C4-2B (cell line): ENCODE measurements around the gene ANXA9.
A peak's percentile ranks its signal among the peaks of the same experiment; 100 is the strongest.

Source experiments
- H3K27ac ChIP-seq: fragments of 450-650 bp; 2 replicates; pipeline ENCODE4 v1.5.1; 2017
- ZFX ChIP-seq: fragments of 450-650 bp; IDR thresholded peaks from 2 replicates; pipeline ENCODE4 v1.6.1; 2017
- TF ChIP-seq, protein P1 (sequence below): fragments of 450-650 bp; conservative IDR thresholded peaks from 2 replicates; pipeline ENCODE4 v1.5.1; 2017; ENCODE audit warnings: mild to moderate bottlenecking

The ANXA9 gene, protein sequence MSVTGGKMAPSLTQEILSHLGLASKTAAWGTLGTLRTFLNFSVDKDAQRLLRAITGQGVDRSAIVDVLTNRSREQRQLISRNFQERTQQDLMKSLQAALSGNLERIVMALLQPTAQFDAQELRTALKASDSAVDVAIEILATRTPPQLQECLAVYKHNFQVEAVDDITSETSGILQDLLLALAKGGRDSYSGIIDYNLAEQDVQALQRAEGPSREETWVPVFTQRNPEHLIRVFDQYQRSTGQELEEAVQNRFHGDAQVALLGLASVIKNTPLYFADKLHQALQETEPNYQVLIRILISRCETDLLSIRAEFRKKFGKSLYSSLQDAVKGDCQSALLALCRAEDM

DNA sequence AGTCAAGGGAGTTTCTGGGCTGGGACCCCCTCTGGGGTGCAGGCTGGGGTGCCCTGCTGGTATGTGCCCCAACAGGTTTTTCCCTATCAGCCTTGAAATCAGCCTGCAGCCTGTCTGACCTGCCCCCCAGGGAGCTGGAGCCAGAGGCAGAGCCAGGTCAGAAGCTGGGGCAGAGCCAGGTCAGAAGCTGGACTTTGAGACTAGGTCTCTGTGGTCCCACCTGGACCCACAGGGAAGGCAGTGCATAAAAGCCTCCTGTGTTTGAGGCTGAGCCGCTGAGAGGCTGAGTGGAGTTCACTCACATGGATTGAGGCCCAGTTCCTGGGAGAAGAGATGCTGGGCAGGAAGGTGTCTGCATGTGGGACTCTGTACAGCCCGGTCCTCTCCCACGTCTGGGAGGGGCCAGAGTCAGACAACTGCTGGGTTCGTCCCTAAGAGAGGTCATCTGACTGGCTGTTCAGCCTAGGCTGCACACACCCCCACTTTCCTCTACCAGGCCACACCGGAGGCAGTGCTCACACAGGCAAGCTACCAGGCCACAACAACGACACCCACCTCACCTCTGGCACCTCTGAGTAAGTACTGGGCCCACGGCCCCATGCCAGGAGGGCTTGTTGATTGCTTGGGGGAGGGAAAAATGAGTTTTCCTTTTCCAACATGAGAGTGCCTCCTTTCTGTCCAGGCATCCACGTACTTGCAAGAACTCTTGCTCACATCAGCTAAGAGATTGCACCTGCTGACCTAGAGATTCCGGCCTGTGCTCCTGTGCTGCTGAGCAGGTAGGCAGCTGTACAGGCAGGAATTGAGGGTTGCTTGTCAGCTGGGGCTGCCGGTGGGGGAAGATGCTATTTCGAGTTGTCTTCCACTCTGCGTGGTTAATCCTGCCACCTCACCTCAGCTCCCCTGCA is at the start of gene ANXA9:
ANXA9 (plus strand) TSS at position 488 of the 908 bp plus-strand sequence. CDS start 814 bp downstream, outside the sequence.
- TF ChIP-seq, protein P1, sequence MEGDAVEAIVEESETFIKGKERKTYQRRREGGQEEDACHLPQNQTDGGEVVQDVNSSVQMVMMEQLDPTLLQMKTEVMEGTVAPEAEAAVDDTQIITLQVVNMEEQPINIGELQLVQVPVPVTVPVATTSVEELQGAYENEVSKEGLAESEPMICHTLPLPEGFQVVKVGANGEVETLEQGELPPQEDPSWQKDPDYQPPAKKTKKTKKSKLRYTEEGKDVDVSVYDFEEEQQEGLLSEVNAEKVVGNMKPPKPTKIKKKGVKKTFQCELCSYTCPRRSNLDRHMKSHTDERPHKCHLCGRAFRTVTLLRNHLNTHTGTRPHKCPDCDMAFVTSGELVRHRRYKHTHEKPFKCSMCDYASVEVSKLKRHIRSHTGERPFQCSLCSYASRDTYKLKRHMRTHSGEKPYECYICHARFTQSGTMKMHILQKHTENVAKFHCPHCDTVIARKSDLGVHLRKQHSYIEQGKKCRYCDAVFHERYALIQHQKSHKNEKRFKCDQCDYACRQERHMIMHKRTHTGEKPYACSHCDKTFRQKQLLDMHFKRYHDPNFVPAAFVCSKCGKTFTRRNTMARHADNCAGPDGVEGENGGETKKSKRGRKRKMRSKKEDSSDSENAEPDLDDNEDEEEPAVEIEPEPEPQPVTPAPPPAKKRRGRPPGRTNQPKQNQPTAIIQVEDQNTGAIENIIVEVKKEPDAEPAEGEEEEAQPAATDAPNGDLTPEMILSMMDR, result no peak
- peak; percentile 50; the same call in 1 of the 2 replicates for TF ChIP-seq ZFX
- H3K27ac ChIP-seq, result peak within 1 kb of the TSS; percentile 44

DNA sequence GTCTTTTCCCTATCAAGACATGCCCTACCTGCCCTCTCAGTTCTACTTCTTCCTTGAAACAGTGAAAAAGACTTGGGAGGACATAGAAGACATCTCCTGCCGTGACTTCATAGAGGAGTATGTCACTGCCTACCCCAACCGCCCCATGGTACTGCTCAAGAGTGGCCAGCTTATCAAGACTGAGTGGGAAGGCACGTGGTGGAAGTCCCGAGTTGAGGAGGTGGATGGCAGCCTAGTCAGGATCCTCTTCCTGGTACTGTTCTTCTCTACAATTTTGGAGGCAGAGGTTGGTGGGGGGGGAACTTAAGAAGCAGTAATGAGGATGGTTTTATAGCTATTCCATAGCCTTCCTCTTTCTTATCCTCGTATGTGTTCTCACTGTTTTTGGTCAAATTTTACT is 37.2 kb upstream of the ANXA9 start:
- H3K27ac ChIP-seq, result no peak overlapping the region
- TF ChIP-seq ZFX, result no peak
- TF ChIP-seq, protein P1, result no peak

DNA sequence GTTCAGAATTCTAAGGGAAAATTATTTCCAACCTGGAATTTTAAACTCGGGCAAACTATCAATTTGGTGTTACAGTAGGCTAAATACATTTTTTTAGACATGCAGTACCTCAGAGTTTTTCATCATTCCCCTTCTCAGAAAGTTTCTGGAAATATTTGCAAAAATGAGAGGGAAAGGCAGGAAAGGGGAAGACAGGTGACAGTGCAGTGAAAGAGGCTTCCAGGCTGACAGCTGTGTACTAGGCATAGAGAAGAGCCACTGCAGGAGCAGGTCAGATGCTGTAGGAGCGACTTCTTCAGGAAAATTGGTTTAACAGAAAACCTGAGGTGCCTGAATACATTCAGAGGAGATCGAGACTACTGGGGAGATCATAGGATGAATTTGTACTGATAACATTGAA is 27.4 kb upstream of the ANXA9 start:
- H3K27ac ChIP-seq, result no peak overlapping the region; the same call in 1 of the 2 replicates
- TF ChIP-seq, protein P1, result no peak
- no peak for TF ChIP-seq ZFX

DNA sequence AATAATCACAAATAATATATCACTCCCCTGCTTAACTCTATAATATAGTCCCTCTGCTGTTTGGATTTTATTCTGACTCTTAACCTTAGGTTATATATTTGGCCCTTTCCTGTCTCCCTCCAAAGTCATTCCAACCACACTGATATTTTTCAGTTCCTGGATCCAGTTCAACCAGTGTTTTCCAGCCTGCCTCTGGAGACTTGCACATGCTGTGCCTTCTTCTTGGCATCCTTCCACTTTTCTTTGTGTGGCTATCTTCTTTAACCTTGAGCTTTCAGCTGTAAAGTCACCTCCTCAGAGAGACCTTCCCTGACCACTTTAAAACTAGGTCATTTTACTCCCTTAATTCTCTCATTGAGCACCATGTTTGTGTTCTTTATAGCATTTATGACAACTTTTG is 26.8 kb upstream of the ANXA9 start:
- peak overlapping the region; percentile 38 for H3K27ac ChIP-seq
- TF ChIP-seq, protein P1, result no peak
- TF ChIP-seq ZFX, result no peak

DNA sequence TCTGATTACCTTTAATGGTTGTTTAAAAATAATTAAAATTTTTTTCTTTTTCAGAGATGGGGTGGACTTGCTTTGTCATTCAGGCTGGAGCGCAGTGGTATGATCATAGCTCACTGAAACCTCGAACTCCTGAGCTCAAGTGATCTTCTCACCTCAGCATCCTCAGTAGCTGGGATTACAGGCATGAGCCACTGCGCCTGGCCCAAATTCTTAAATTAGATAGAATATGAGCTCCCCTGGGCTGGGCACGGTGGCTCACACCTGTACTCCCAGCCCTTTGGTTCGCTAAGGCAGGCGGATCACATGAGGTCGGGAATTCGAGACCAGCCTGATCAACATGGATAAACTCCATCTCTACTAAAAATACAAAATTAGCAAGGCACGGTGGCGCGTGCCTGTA is 24.4 kb upstream of the ANXA9 start:
- H3K27ac ChIP-seq, result no peak overlapping the region
- TF ChIP-seq, protein P1, result no peak
- TF ChIP-seq ZFX, result no peak

DNA sequence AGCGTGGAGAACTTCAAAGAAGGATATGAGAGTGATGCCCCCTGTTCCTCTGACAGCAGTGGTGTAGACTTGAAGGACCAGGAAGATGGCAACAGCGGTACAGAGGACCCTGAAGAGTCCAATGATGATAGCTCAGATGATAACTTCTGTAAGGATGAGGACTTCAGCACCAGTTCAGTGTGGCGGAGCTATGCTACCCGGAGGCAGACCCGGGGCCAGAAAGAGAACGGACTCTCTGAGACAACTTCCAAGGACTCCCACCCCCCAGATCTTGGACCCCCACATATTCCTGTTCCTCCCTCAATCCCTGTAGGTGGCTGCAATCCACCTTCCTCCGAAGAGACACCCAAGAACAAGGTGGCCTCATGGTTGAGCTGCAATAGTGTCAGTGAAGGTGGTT is 21.4 kb upstream of the ANXA9 start:
- H3K27ac ChIP-seq, result no peak overlapping the region
- TF ChIP-seq ZFX, result no peak
- TF ChIP-seq, protein P1, result no peak

DNA sequence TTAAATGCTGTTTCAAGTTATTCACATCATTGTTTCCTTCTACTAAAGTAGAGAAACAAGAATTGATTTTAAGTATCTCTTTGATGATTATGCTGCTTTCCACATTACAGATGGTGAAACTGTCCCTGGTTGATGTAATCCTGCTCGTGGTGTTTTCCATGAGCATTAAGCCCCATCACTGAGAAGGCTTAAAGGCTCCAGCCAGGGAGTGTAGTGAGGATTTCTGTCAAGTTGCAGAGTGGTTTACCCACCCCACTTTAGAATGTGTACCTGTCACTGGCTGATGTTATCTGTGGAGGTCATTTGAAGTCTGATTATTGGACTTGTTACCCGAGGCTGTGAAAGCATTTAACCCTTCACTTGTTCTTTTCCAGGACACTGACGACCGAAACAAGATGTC is 20.3 kb upstream of the ANXA9 start:
- TF ChIP-seq, protein P1, result no peak
- TF ChIP-seq ZFX, result no peak
- no peak overlapping the region for H3K27ac ChIP-seq
